GM12878 (cell line): ENCODE measurements around the gene ROBO1.

Source experiments
- CEBPZ ChIP-seq: fragments of 150-350 bp; IDR thresholded peaks from 2 replicates; pipeline ENCODE4 v1.6.1; 2016; ENCODE audit warnings: low read depth, low read length
- CHD2 ChIP-seq: IDR thresholded peaks from 2 replicates; pipeline ENCODE4 v1.6.1; 2011; ENCODE audit warnings: low read depth, low read length, improper control_type of control experiment, borderline replicate concordance
- CTCF ChIP-seq, 3 experiments: IDR thresholded peaks in 2 of 3; conservative IDR thresholded peaks in 1 of 3; 2 replicates each; pipeline ENCODE4 v1.5.1; 2011; ENCODE audit warnings: low read depth in 3 of 3, low read length in 3 of 3, mild to moderate bottlenecking in 3 of 3, control low read depth in 2 of 3, moderate library complexity in 2 of 3, inconsistent platforms in 1 of 3, mixed read lengths in 1 of 3; ENCODE audit not compliant: control insufficient read depth in 2 of 3, insufficient read depth in 1 of 3; ENCODE audit errors: extremely low read depth in 1 of 3
- FOXK2 ChIP-seq: fragments of 450-650 bp; IDR thresholded peaks from 2 replicates; pipeline ENCODE4 v1.6.1; 2017; ENCODE audit warnings: mild to moderate bottlenecking, moderate library complexity
- FOXM1 ChIP-seq: IDR thresholded peaks from 2 replicates; pipeline ENCODE4 v1.6.1; 2012; ENCODE audit warnings: low read depth, mild to moderate bottlenecking, inconsistent platforms, low read length, moderate library complexity
- GABPA ChIP-seq: IDR thresholded peaks from 2 replicates; pipeline ENCODE4 v1.6.1; 2014; ENCODE audit warnings: antibody characterized with exemption, low read depth, mild to moderate bottlenecking, inconsistent platforms
- MXI1 ChIP-seq: fragments of 150-350 bp; IDR thresholded peaks from 2 replicates; pipeline ENCODE4 v1.6.1; 2011; ENCODE audit warnings: low read depth, mild to moderate bottlenecking, inconsistent platforms, low read length, improper control_type of control experiment
- MYC ChIP-seq: IDR thresholded peaks from 2 replicates; pipeline ENCODE4 v1.6.1; 2011; ENCODE audit warnings: mild to moderate bottlenecking, low read length, moderate library complexity, inconsistent platforms; ENCODE audit not compliant: insufficient read depth, insufficient replicate concordance, insufficient read length, severe bottlenecking
- NFYB ChIP-seq: IDR thresholded peaks from 2 replicates; pipeline ENCODE4 v1.6.1; 2011; ENCODE audit warnings: low read depth, mild to moderate bottlenecking, low read length, improper control_type of control experiment, moderate library complexity; ENCODE audit not compliant: insufficient read depth
- POLR2A ChIP-seq: IDR thresholded peaks from 2 replicates; pipeline ENCODE4 v1.6.1; 2011; ENCODE audit warnings: low read depth, mild to moderate bottlenecking, low read length
- RB1 ChIP-seq: fragments of 450-650 bp; formaldehyde crosslinking; IDR thresholded peaks from 2 replicates; pipeline ENCODE4 v1.6.1; 2017; ENCODE audit warnings: mild to moderate bottlenecking, borderline replicate concordance
- SREBF2 ChIP-seq: IDR thresholded peaks from 2 replicates; pipeline ENCODE4 v1.6.1; 2012; ENCODE audit warnings: mild to moderate bottlenecking, low read length
- USF1 ChIP-seq: IDR thresholded peaks from 2 replicates; pipeline ENCODE4 v1.6.1; 2011; ENCODE audit warnings: borderline replicate concordance, low read depth, mild to moderate bottlenecking, moderate library complexity, mixed read lengths, low read length; ENCODE audit not compliant: insufficient read depth; ENCODE audit errors: extremely low read length
- YY1 ChIP-seq: IDR thresholded peaks from 2 replicates; pipeline ENCODE4 v1.6.1; 2011; ENCODE audit warnings: low read depth, mild to moderate bottlenecking, low read length

DNA sequence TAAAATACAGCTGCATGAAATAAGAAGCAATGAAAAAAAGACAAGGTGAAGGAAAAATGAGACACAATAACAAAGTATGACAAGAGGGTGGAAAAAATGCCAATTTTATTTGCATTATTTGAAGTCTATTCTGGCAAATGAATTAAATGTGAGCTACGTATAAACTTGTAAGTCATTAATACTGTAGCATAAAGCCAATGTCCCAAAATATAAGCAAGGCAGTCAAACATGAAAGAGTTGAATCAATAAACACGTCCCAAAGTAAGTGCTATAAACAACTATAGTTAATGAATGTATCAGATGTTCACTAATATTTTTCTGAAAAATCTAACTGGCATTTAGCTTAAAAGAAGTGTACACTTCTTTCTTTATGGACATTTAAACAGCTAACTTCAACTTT lies 481.9 kb downstream of the ROBO1 start:
- TF ChIP-seq CTCF (IDR thresholded peaks at IDR 0.05 in 2 of 3, conservative IDR thresholded peaks at IDR 0.05 in 1 of 3; ENCODE audit: control insufficient read depth in 2 of 3, extremely low read depth in 1 of 3, insufficient read depth in 1 of 3, low read depth in 3 of 3, low read length in 3 of 3), result no peak
- no peak for TF ChIP-seq CHD2
- no peak for TF ChIP-seq FOXK2
- no peak for TF ChIP-seq MYC
- no peak for TF ChIP-seq YY1
- no peak for TF ChIP-seq CEBPZ
- no peak for TF ChIP-seq FOXM1
- no peak for TF ChIP-seq RB1
- no peak for TF ChIP-seq POLR2A
- TF ChIP-seq USF1, result no peak
- TF ChIP-seq NFYB, result no peak
- no peak for TF ChIP-seq SREBF2
- no peak for TF ChIP-seq MXI1
- no peak for TF ChIP-seq GABPA
